CD14-positive monocyte (primary cell): ENCODE results near the gene HERC4. TPM values are rescaled to one million over a fixed set of nuclear protein-coding genes. Genes with fewer than 3 reads are reported as not detected.
"Not testable (repeated sequence)": the region's sequence is repeated elsewhere in the genome, so short reads cannot be mapped to it uniquely, and the experiment has no call there.

ENCODE experiments used
- DNase-seq, 3 donors: peaks; one replicate each; pipeline ENCODE4 v3.0.0-alpha.2; 2011 to 2022
- H2AFZ ChIP-seq: 2 replicates; pipeline ENCODE4 v1.6.0; 2012; ENCODE audit warnings: mild to moderate bottlenecking, low read depth, low read length, inconsistent platforms; ENCODE audit not compliant: insufficient read depth, poor library complexity, severe bottlenecking
- H3K27ac ChIP-seq, 2 donors: 1 replicate in 1 of 2; 2 replicates in 1 of 2; pipeline ENCODE4 v1.5.1; 2012 to 2013; ENCODE audit warnings: low read length in 2 of 2, control low read depth in 1 of 2, inconsistent platforms in 1 of 2, low read depth in 1 of 2, mild to moderate bottlenecking in 1 of 2
- H3K27me3 ChIP-seq, 2 donors: one replicate each; pipeline versions ENCODE4 v1.6.0 to v1.6.1; 2011 to 2013; ENCODE audit warnings: low read length in 2 of 2; ENCODE audit not compliant: control insufficient read depth in 2 of 2, insufficient read depth in 2 of 2
- H3K36me3 ChIP-seq, 2 donors: replicated peaks in 1 of 2; 1 replicate in 1 of 2; 2 replicates in 1 of 2; pipeline versions ENCODE4 v1.5.1 to v1.6.1; 2012 to 2013; ENCODE audit warnings: low read length in 2 of 2, control low read depth in 1 of 2, inconsistent platforms in 1 of 2, mild to moderate bottlenecking in 1 of 2; ENCODE audit not compliant: insufficient read depth in 2 of 2, control insufficient read depth in 1 of 2
- H3K4me1 ChIP-seq, 2 donors: 1 replicate in 1 of 2; 2 replicates in 1 of 2; pipeline versions ENCODE4 v1.5.1 to v1.6.1; 2012 to 2013; ENCODE audit warnings: low read length in 2 of 2, control low read depth in 1 of 2, inconsistent platforms in 1 of 2, mild to moderate bottlenecking in 1 of 2, moderate library complexity in 1 of 2; ENCODE audit not compliant: insufficient read depth in 2 of 2, control insufficient read depth in 1 of 2
- H3K4me2 ChIP-seq: replicated peaks from 2 replicates; pipeline ENCODE3; 2012; ENCODE audit warnings: low read length, moderate library complexity, mild to moderate bottlenecking; ENCODE audit not compliant: poor library complexity, severe bottlenecking; ENCODE audit errors: extremely low read depth
- H3K4me3 ChIP-seq, 3 experiments: fragments of 200-600 bp in 1 of 3; sonication (generic) in 1 of 3; replicated peaks in 1 of 3; 1 replicate in 2 of 3; 2 replicates in 1 of 3; pipeline ENCODE4 v1.5.1; 2011 to 2013; ENCODE audit warnings: low read length in 3 of 3, mild to moderate bottlenecking in 3 of 3, control low read depth in 2 of 3, low read depth in 2 of 3, inconsistent platforms in 1 of 3, moderate library complexity in 1 of 3
- H3K79me2 ChIP-seq: 2 replicates; pipeline ENCODE4 v1.6.0; 2012; ENCODE audit warnings: mild to moderate bottlenecking, control low read depth, inconsistent platforms, low read length, moderate library complexity; ENCODE audit not compliant: insufficient read depth
- H3K9ac ChIP-seq: 2 replicates; pipeline ENCODE4 v1.6.0; 2017; ENCODE audit warnings: low read length, mild to moderate bottlenecking; ENCODE audit not compliant: insufficient read depth, poor library complexity, severe bottlenecking
- H3K9me3 ChIP-seq, 2 donors: replicated peaks in 1 of 2; 1 replicate in 1 of 2; 2 replicates in 1 of 2; pipeline versions ENCODE4 v1.5.1 to v1.6.1; 2012 to 2013; ENCODE audit warnings: low read length in 2 of 2, control low read depth in 1 of 2; ENCODE audit not compliant: control insufficient read depth in 1 of 2, insufficient read depth in 1 of 2
- H4K20me1 ChIP-seq: 2 replicates; pipeline ENCODE4 v1.6.0; 2012; ENCODE audit warnings: mild to moderate bottlenecking, low read length, control low read depth, moderate library complexity; ENCODE audit not compliant: insufficient read depth
- H3K27ac Mint-ChIP-seq, 7 donors: one replicate each; pipeline ENCODE4 v1.8.0; 2020; ENCODE audit warnings: mild to moderate bottlenecking in 7 of 7, mixed read lengths in 7 of 7, moderate library complexity in 6 of 7, inconsistent platforms in 2 of 7
- H3K27me3 Mint-ChIP-seq, 3 donors: one replicate each; pipeline ENCODE4 v1.8.0; 2021 to 2022; ENCODE audit warnings: low read depth in 3 of 3, mild to moderate bottlenecking in 3 of 3, mixed read lengths in 3 of 3, moderate library complexity in 3 of 3, inconsistent platforms in 1 of 3
- H3K36me3 Mint-ChIP-seq, 2 donors: one replicate each; pipeline ENCODE4 v1.8.0; 2020; ENCODE audit warnings: mixed read lengths in 2 of 2, inconsistent platforms in 1 of 2, mild to moderate bottlenecking in 1 of 2
- H3K4me1 Mint-ChIP-seq: one replicate; pipeline ENCODE4 v1.8.0; 2020; ENCODE audit warnings: mild to moderate bottlenecking, mixed read lengths
- H3K4me3 Mint-ChIP-seq, 2 donors: one replicate each; pipeline ENCODE4 v1.8.0; 2020; ENCODE audit warnings: mild to moderate bottlenecking in 2 of 2, mixed read lengths in 2 of 2, moderate library complexity in 1 of 2
- H3K9me3 Mint-ChIP-seq, 7 donors: one replicate each; pipeline ENCODE4 v1.8.0; 2020 to 2022; ENCODE audit warnings: mixed read lengths in 7 of 7, mild to moderate bottlenecking in 6 of 7, moderate library complexity in 6 of 7, inconsistent platforms in 2 of 7
- CTCF ChIP-seq: fragments of 200-600 bp; IDR thresholded peaks from one replicate; pipeline ENCODE4 v1.8.0; 2022; ENCODE audit warnings: antibody characterized with exemption, mild to moderate bottlenecking
- WGBS: methylation state at CpG from one replicate; pipeline ENCODE4 v1.1.5; 2013; ENCODE audit warnings: missing lambda C conversion rate; ENCODE audit not compliant: insufficient coverage; 5-methylcytosine and 5-hydroxymethylcytosine counted together
- intact Hi-C, 2 donors: fragments of 100-400 bp; cut with micrococcal nuclease; formaldehyde crosslinking; loops; one replicate each; pipeline versions ENCODE4 v1.15.0 to v1.15.1; 2023
- polyA plus RNA-seq, 3 donors: library from polyadenylated mRNA; depleted of rRNA in 1 of 3; unstranded in 2 of 3; stranded (reverse) in 1 of 3; fragments of 300-500 nt in 2 of 3; fragments of >200 nt in 1 of 3; fragmentation: Illumina TruSeq in 2 of 3; gene quantifications; 1 replicate in 2 of 3; 2 replicates in 1 of 3; pipeline ENCODE4 v1.2.3, GENCODE V29; 2012 to 2021

HERC4 gene
- polyA plus RNA-seq, 3 donors: 10.7 to 17.5 (median 14.3) TPM

DNA sequence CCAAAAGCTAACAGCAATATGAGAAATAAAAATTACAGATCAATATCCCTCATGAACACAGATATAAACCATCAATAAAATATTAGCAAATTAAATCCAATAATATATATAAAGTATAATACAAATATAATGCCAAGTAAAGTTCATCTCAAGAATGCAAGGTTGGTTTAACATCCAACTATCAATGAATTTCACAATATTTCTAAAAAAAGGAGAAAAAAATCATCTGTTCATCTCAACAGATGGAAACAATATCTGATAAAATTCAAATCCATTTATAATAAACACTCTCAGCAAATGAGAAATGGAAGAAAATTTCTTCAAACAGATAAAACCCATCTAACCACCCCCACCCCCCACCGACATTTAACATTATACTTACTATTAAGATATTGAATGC lies 103.8 kb downstream of the HERC4 start:
- Histone ChIP-seq H4K20me1 (peaks cover 3% of the 10 kb centered on the region), H3K27me3 (no peaks in the 10 kb centered on the region), H3K9me3 (peaks cover 5 to 8% of the 10 kb centered on the region in 2 donors), H3K9ac (no peak overlapping the region), H3K4me2 (no peak overlapping the region), H2AFZ (no peak overlapping the region), H3K36me3 (peaks cover 24 to 88% of the 10 kb centered on the region in 2 donors), H3K27ac (no peak overlapping the region), H3K79me2 (no peaks in the 10 kb centered on the region), H3K4me1 (no peaks in the 10 kb centered on the region), H3K4me3 (no peak overlapping the region)
- Mint-ChIP-seq H3K4me1 (peaks cover 5% of the 10 kb centered on the region), H3K36me3 (peaks cover 53 to 75% of the 10 kb centered on the region in 2 donors), H3K9me3 (peaks cover 0 to 25% (median 12%) of the 10 kb centered on the region in 7 donors), H3K4me3 (no peak overlapping the region), H3K27me3 (peaks cover 0 to 3% (median 0%) of the 10 kb centered on the region in 3 donors), H3K27ac (no peak overlapping the region)
- intact Hi-C loops: no loop called here
- WGBS: no CpG with 5 or more reads among the region's 1 CpG
- DNase-seq: no peak
- no peak for TF ChIP-seq CTCF

DNA sequence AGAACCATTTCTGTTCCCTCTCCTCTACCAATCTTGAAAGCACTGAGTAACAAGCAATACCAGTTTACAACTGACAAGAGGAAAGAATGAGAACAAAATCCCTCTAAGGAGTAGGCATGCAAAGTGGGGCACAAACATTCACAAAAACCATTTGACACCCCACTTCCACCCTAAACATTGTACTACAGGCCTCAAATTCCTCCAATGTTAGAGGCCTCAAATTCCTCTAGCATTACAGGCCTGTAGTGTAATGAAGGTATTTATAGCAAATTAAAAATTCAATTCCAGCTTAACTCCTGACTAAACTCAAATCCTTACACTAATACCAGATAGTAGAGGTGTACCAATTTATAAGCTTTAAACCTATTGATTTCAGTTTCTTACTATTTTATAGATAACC lies 105.2 kb downstream of the HERC4 start:
- H3K4me1 ChIP-seq: no peaks in the 10 kb centered on the region
- intact Hi-C loops: no loop called here
- H3K4me1 Mint-ChIP-seq: peaks cover 5% of the 10 kb centered on the region
- no peak overlapping the region for H3K4me2 ChIP-seq
- peaks cover 0 to 3% (median 0%) of the 10 kb centered on the region in 3 donors for H3K27me3 Mint-ChIP-seq
- H3K27me3 ChIP-seq: no peaks in the 10 kb centered on the region
- no peak overlapping the region for H3K4me3 ChIP-seq
- H3K79me2 ChIP-seq: no peaks in the 10 kb centered on the region
- H3K36me3 Mint-ChIP-seq: peaks cover 60 to 84% of the 10 kb centered on the region in 2 donors
- no peak for TF ChIP-seq CTCF
- no peak overlapping the region for H3K27ac ChIP-seq
- DNase-seq: no peak
- peak overlapping the region in 3 of 7 donors; percentile 51 to 74 (median 58) for H3K27ac Mint-ChIP-seq
- peaks cover 0 to 25% (median 12%) of the 10 kb centered on the region in 7 donors for H3K9me3 Mint-ChIP-seq
- peaks cover 34 to 88% of the 10 kb centered on the region in 2 donors for H3K36me3 ChIP-seq
- H3K9ac ChIP-seq: no peak overlapping the region
- H3K9me3 ChIP-seq: peaks cover 5 to 8% of the 10 kb centered on the region in 2 donors
- H4K20me1 ChIP-seq: peaks cover 3% of the 10 kb centered on the region
- H2AFZ ChIP-seq: no peak overlapping the region
- no peak overlapping the region for H3K4me3 Mint-ChIP-seq

- H3K36me3 Mint-ChIP-seq: peaks cover 58 to 75% of the 10 kb centered on the region in 2 donors
- H3K4me3 Mint-ChIP-seq, H3K27ac Mint-ChIP-seq, H3K27ac ChIP-seq, H2AFZ ChIP-seq, H3K9ac ChIP-seq, H3K27me3 ChIP-seq, H3K9me3 Mint-ChIP-seq, H3K9me3 ChIP-seq, H3K4me1 Mint-ChIP-seq, intact Hi-C loops, H3K4me2 ChIP-seq, DNase-seq, H3K79me2 ChIP-seq, H3K27me3 Mint-ChIP-seq, H3K4me3 ChIP-seq, H4K20me1 ChIP-seq, H3K4me1 ChIP-seq: not testable (repeated sequence)
- WGBS: no CpG with 5 or more reads among the region's 4 CpGs
- peaks cover 41 to 80% of the 10 kb centered on the region in 2 donors for H3K36me3 ChIP-seq
Observed at GRCh38 chr10:67966035-67966434, 109.0 kb downstream of the HERC4 start.
